Ascending aorta (tissue), 2 donors: ENCODE data around the gene FRMD4A. TPM values are rescaled to one million over a fixed set of nuclear protein-coding genes. Genes with fewer than 3 reads are reported as not detected.
"Not testable (repeated sequence)": the region's sequence is repeated elsewhere in the genome, so short reads cannot be mapped to it uniquely, and the experiment has no call there.

Experiments
- DNase-seq, 2 donors: peaks; one replicate each; pipeline ENCODE4 v3.0.0-alpha.2; 2019; ENCODE audit warnings: low spot score in 2 of 2
- H3K27ac ChIP-seq, 2 donors: fragments of 200-600 bp; sonication (generic); one replicate each; pipeline ENCODE4 v1.5.1; 2016 to 2017; ENCODE audit warnings: mild to moderate bottlenecking in 1 of 2
- H3K27me3 ChIP-seq: fragments of 200-600 bp; sonication (generic); one replicate; pipeline ENCODE4 v1.5.1; 2017
- H3K36me3 ChIP-seq, 2 donors: fragments of 200-600 bp; sonication (generic); one replicate each; pipeline ENCODE4 v1.5.1; 2016
- H3K4me1 ChIP-seq, 2 donors: fragments of 200-600 bp; sonication (generic); one replicate each; pipeline ENCODE4 v1.5.1; 2016 to 2017; ENCODE audit warnings: mild to moderate bottlenecking in 1 of 2
- H3K4me3 ChIP-seq, 2 donors: fragments of 200-600 bp; sonication (generic); one replicate each; pipeline ENCODE4 v1.5.1; 2016 to 2017; ENCODE audit warnings: mild to moderate bottlenecking in 1 of 2
- H3K9me3 ChIP-seq, 2 donors: fragments of 200-600 bp; sonication (generic); one replicate each; pipeline ENCODE4 v1.5.1; 2016
- CTCF ChIP-seq, 3 experiments: fragments of 200-600 bp in 2 of 3; fragments of 450-650 bp in 1 of 3; sonication (generic) in 2 of 3; IDR thresholded peaks; one replicate each; pipeline ENCODE4 v1.5.1; 2016 to 2019; ENCODE audit warnings: antibody characterized with exemption in 3 of 3, mild to moderate bottlenecking in 1 of 3, moderate library complexity in 1 of 3
- intact Hi-C: fragments of 100-400 bp; cut with DNase I; formaldehyde crosslinking; loops from one replicate; pipeline ENCODE4 v1.15.1; 2023
- total RNA-seq: library from RNA; depleted of rRNA; stranded (reverse); fragments of >200 nt; gene quantifications from one replicate; pipeline ENCODE4 v1.1.0, GENCODE V29; 2016

FRMD4A gene
- total RNA-seq, 1 donor from 2014 or later = 108 TPM

GRCh38 chr10:13788320-13788600 is 542.5 kb downstream of the FRMD4A start:
- Histone ChIP-seq H3K36me3 (peaks cover 0 to 4% of the 10 kb centered on the region in 2 donors), H3K27ac (peak overlapping the region; percentile 56 to 79), H3K27me3 (no peaks in the 10 kb centered on the region), H3K9me3 (no peaks in the 10 kb centered on the region), H3K4me1 (peaks cover 6 to 14% of the 10 kb centered on the region in 2 donors), H3K4me3 (no peak overlapping the region)
- no peak for DNase-seq
- intact Hi-C loops = loop anchor here (2.0 to 10.0 kb wide), 2 partner anchors 169 to 687 kb away; no protein-coding TSS in a partner anchor
- no peak for TF ChIP-seq CTCF (IDR thresholded peaks at IDR 0.05)

- Histone ChIP-seq H3K9me3 (no peaks in the 10 kb centered on the region), H3K4me1 (peaks cover 6 to 14% of the 10 kb centered on the region in 2 donors), H3K27ac (peak overlapping the region in 1 of 2 donors; percentile 8), H3K27me3 (no peaks in the 10 kb centered on the region), H3K4me3 (no peak overlapping the region), H3K36me3 (peaks cover 0 to 4% of the 10 kb centered on the region in 2 donors)
- no peak for TF ChIP-seq CTCF (IDR thresholded peaks at IDR 0.05)
- intact Hi-C loops = loop anchor here (2.0 to 10.0 kb wide), 2 partner anchors 304 to 688 kb away; no protein-coding TSS in a partner anchor
- DNase-seq = peak in 1 of 2 donors; percentile 66
Observed at GRCh38 chr10:13787015-13787421, 543.7 kb downstream of the FRMD4A start.

- Histone ChIP-seq H3K36me3 (no peaks in the 10 kb centered on the region), H3K4me3 (no peak overlapping the region), H3K27ac (no peak overlapping the region), H3K27me3 (no peaks in the 10 kb centered on the region), H3K9me3 (no peaks in the 10 kb centered on the region), H3K4me1 (peaks cover 6 to 13% of the 10 kb centered on the region in 2 donors)
- DNase-seq = no peak
- intact Hi-C loops = loop anchor here (10.0 kb wide), 1 partner anchor 691 kb away; no protein-coding TSS in a partner anchor
- peak in 1 of 3 experiments; percentile 7 for TF ChIP-seq CTCF (IDR thresholded peaks at IDR 0.05)
Observed at GRCh38 chr10:13784067-13784466, 546.7 kb downstream of the FRMD4A start.

- Histone ChIP-seq H3K9me3 (no peaks in the 10 kb centered on the region), H3K36me3 (no peaks in the 10 kb centered on the region), H3K4me3 (no peak overlapping the region), H3K4me1 (no peaks in the 10 kb centered on the region), H3K27me3 (no peaks in the 10 kb centered on the region), H3K27ac (no peak overlapping the region)
- no peak for TF ChIP-seq CTCF (IDR thresholded peaks at IDR 0.05)
- DNase-seq = no peak
- intact Hi-C loops = loop anchor here (10.0 kb wide), 1 partner anchor 695 kb away; no protein-coding TSS in a partner anchor
Observed at GRCh38 chr10:13779748-13780147, 551.0 kb downstream of the FRMD4A start.

- not testable (repeated sequence) for DNase-seq, H3K36me3 ChIP-seq, H3K27ac ChIP-seq, H3K27me3 ChIP-seq, H3K4me1 ChIP-seq, H3K4me3 ChIP-seq, H3K9me3 ChIP-seq
- intact Hi-C loops = loop anchor here (1.0 kb wide), 1 partner anchor 118 kb away; no protein-coding TSS in a partner anchor
Observed at GRCh38 chr10:13778693-13778960, 552.1 kb downstream of the FRMD4A start.

GRCh38 chr10:13776861-13777311 is 553.8 kb downstream of the FRMD4A start:
- Histone ChIP-seq H3K36me3 (no peaks in the 10 kb centered on the region), H3K9me3 (no peaks in the 10 kb centered on the region), H3K27ac (no peak overlapping the region), H3K4me1 (no peaks in the 10 kb centered on the region), H3K4me3 (no peak overlapping the region), H3K27me3 (no peaks in the 10 kb centered on the region)
- intact Hi-C loops = no loop called here
- DNase-seq = no peak
- TF ChIP-seq CTCF (IDR thresholded peaks at IDR 0.05) = no peak
